MCF 10A (cell line): Measurements from ENCODE around the gene RABGGTA. TPM values are rescaled to one million over a fixed set of nuclear protein-coding genes. Genes with fewer than 3 reads are reported as not detected.
A peak's percentile ranks its signal among the peaks of the same experiment; 100 is the strongest.

Source experiments
- BruUV-seq: library from RNA; stranded (reverse); fragments of 400-500 nt; replicated peaks from 2 replicates; lab custom pipeline; 2021; lab: Mats Ljungman, UMichigan
- CTCF ChIA-PET: fragments of 300-600 bp; sonication (Branson Sonifier 250); formaldehyde crosslinking; extraction: SDS; loops from one replicate; lab custom pipeline; 2021; ENCODE audit warnings: antibody characterized with exemption, inconsistent platforms; lab: Yijun Ruan, JAX
- POLR2A ChIA-PET: fragments of 300-600, 350-650 bp; sonication (Branson Sonifier 250); formaldehyde crosslinking; extraction: SDS; loops from one replicate; lab custom pipeline; 2020; ENCODE audit warnings: antibody characterized with exemption, inconsistent platforms; lab: Yijun Ruan, JAX
- DNase-seq: peaks from one replicate; pipeline ENCODE4 v3.0.0-alpha.2; 2018; ENCODE audit not compliant: unreplicated experiment
- H3K27ac Mint-ChIP-seq: one replicate; pipeline ENCODE4 v1.8.0; 2022; ENCODE audit warnings: mild to moderate bottlenecking, low read depth, mixed read lengths; ENCODE audit not compliant: unreplicated experiment
- H3K27me3 Mint-ChIP-seq: one replicate; pipeline ENCODE4 v1.8.0; 2022; ENCODE audit warnings: mixed read lengths; ENCODE audit not compliant: insufficient read depth, unreplicated experiment
- H3K36me3 Mint-ChIP-seq: one replicate; pipeline ENCODE4 v1.8.0; 2022; ENCODE audit warnings: mild to moderate bottlenecking, moderate library complexity, mixed read lengths; ENCODE audit not compliant: insufficient read depth, unreplicated experiment
- H3K4me1 Mint-ChIP-seq: one replicate; pipeline ENCODE4 v1.8.0; 2022; ENCODE audit warnings: mixed read lengths; ENCODE audit not compliant: insufficient read depth, unreplicated experiment
- H3K4me3 Mint-ChIP-seq: one replicate; pipeline ENCODE4 v1.8.0; 2022; ENCODE audit warnings: mild to moderate bottlenecking, moderate library complexity, mixed read lengths; ENCODE audit not compliant: unreplicated experiment
- H3K9me3 Mint-ChIP-seq: one replicate; pipeline ENCODE4 v1.8.0; 2022; ENCODE audit warnings: mixed read lengths; ENCODE audit not compliant: unreplicated experiment
- CTCF ChIP-seq: fragments of 200-600 bp; IDR thresholded peaks from one replicate; pipeline ENCODE4 v1.8.0; 2022; ENCODE audit warnings: antibody characterized with exemption, mild to moderate bottlenecking; ENCODE audit not compliant: unreplicated experiment
- intact Hi-C: fragments of 100-400 bp; cut with micrococcal nuclease; formaldehyde crosslinking; loops from 2 replicates; pipeline ENCODE4 v1.14.1; 2022
- total RNA-seq: library from RNA; stranded (reverse); gene quantifications from 2 replicates; pipeline ENCODE4 v1.2.3, GENCODE V29; 2022

Gene RABGGTA
- total RNA-seq, 1 experiment from 2014 or later = 75.0 TPM

GRCh38 chr14:24254630-24255392, 16.6 kb downstream of the RABGGTA start:
- H3K27me3 Mint-ChIP-seq = no peaks in the 10 kb centered on the region
- POLR2A ChIA-PET = interaction anchor here (0.6 to 2.0 kb wide), 3 partner anchors 12 to 44 kb away, joined by 3 to 10 read pairs (median 3); partner anchors contain the start of gene TINF2
- H3K36me3 Mint-ChIP-seq = peaks cover 27% of the 10 kb centered on the region
- no peak overlapping the region for H3K27ac Mint-ChIP-seq
- intact Hi-C loops = no loop called here
- TF ChIP-seq CTCF = no peak
- H3K9me3 Mint-ChIP-seq = no peaks in the 10 kb centered on the region
- H3K4me3 Mint-ChIP-seq = no peak overlapping the region
- CTCF ChIA-PET = interaction anchor here (0.6 to 32.3 kb wide), 3 partner anchors 13 to 54 kb away, joined by 3 to 457 read pairs (median 392); partner anchors contain the start of genes DHRS1, NOP9 and TINF2
- no peak for DNase-seq
- BruUV-seq = no TSS peak
- H3K4me1 Mint-ChIP-seq = peaks cover 22% of the 10 kb centered on the region

GRCh38 chr14:24253936-24254335, 17.5 kb downstream of the RABGGTA start:
- H3K27me3 Mint-ChIP-seq = no peaks in the 10 kb centered on the region
- peak overlapping the region; percentile 23 for H3K27ac Mint-ChIP-seq
- no TSS peak for BruUV-seq

GRCh38 chr14:24252289-24253124, 18.9 kb downstream of the RABGGTA start:
- ChIA-PET CTCF (interaction anchor here (0.6 to 32.3 kb wide), 8 partner anchors 11 to 80 kb away, joined by 4 to 457 read pairs (median 12); partner anchors contain the start of genes CIDEB, RABGGTA and TINF2), POLR2A (interaction anchor here (0.6 to 2.3 kb wide), 4 partner anchors 10 to 45 kb away, joined by 3 to 18 read pairs (median 4); partner anchors contain the start of genes TGM1 and TINF2)
- Mint-ChIP-seq H3K27ac (no peak overlapping the region), H3K4me3 (no peak overlapping the region), H3K27me3 (no peaks in the 10 kb centered on the region), H3K4me1 (peaks cover 10% of the 10 kb centered on the region), H3K9me3 (no peaks in the 10 kb centered on the region), H3K36me3 (peaks cover 27% of the 10 kb centered on the region)
- no peak for DNase-seq
- no TSS peak for BruUV-seq
- intact Hi-C loops = no loop called here
- no peak for TF ChIP-seq CTCF

More at GRCh38 chr14:24253936-24254335, 17.5 kb downstream of the RABGGTA start:
- CTCF ChIA-PET = interaction anchor here (0.9 to 32.3 kb wide), 4 partner anchors 12 to 54 kb away, joined by 4 to 457 read pairs (median 204); partner anchors contain the start of genes CIDEB, DHRS1, NOP9 and TINF2
- H3K4me3 Mint-ChIP-seq = no peak overlapping the region
- POLR2A ChIA-PET = interaction anchor here (0.5 to 1.6 kb wide), 3 partner anchors 9 to 42 kb away, joined by 3 to 4 read pairs (median 3); partner anchors contain the start of gene TGM1
- H3K4me1 Mint-ChIP-seq = peaks cover 14% of the 10 kb centered on the region
- H3K9me3 Mint-ChIP-seq = no peaks in the 10 kb centered on the region
- peaks cover 27% of the 10 kb centered on the region for H3K36me3 Mint-ChIP-seq
- TF ChIP-seq CTCF = no peak
- no peak for DNase-seq
- intact Hi-C loops = no loop called here
